ENCODE measurements around the gene PGRMC1. TPM values are rescaled to one million over a fixed set of nuclear protein-coding genes. Genes with fewer than 3 reads are reported as not detected.

The PGRMC1 gene
- total RNA-seq, 2 experiments from 2014 or later: 14.9 to 16.0 TPM

DNA sequence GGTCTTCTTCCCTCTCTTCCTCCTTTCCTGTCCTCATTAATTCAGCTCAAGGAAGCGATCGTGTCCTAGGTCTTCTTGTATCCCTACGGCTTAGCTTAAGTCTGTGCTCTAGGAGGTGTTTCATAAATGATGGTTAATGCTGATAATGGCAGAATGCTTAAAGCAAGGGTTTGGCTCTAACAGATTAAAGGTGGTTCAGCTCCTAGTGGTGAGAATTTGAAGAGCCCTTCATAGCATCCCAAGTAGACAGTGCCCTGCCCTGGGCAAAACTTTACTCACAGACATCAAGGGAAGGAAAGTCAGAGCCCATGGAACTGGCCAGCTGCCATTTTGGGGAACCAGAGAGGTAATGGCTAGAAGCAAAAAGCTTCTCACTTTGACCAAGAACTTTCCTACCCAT lies 47.0 kb upstream of the PGRMC1 start:
- Histone ChIP-seq H3K4me1 (ENCODE audit: insufficient read depth, low read length) (no peaks in the 10 kb centered on the region), H3K9me3 (ENCODE audit: control insufficient read depth in 1 of 2, insufficient read depth in 1 of 2, low read length in 2 of 2) (no peaks in the 10 kb centered on the region), H3K27ac (ENCODE audit: low read depth in 1 of 2, low read length in 2 of 2) (no peak overlapping the region), H3K36me3 (ENCODE audit: insufficient read depth, low read length) (no peaks in the 10 kb centered on the region), H3K27me3 (ENCODE audit: control insufficient read depth in 1 of 2, insufficient read depth in 2 of 2, low read length in 2 of 2) (no peaks in the 10 kb centered on the region), H3K4me3 (ENCODE audit: low read length) (no peak overlapping the region)
- intact Hi-C loops (cut with DNase I, micrococcal nuclease): no loop called here
- Mint-ChIP-seq H3K9me3 (no peaks in the 10 kb centered on the region), H3K4me1 (ENCODE audit: low read depth) (no peaks in the 10 kb centered on the region), H3K36me3 (ENCODE audit: low read depth) (no peaks in the 10 kb centered on the region), H3K27me3 (no peaks in the 10 kb centered on the region), H3K27ac (no peak overlapping the region), H3K4me3 (no peak overlapping the region)
- TF ChIP-seq, protein P1, sequence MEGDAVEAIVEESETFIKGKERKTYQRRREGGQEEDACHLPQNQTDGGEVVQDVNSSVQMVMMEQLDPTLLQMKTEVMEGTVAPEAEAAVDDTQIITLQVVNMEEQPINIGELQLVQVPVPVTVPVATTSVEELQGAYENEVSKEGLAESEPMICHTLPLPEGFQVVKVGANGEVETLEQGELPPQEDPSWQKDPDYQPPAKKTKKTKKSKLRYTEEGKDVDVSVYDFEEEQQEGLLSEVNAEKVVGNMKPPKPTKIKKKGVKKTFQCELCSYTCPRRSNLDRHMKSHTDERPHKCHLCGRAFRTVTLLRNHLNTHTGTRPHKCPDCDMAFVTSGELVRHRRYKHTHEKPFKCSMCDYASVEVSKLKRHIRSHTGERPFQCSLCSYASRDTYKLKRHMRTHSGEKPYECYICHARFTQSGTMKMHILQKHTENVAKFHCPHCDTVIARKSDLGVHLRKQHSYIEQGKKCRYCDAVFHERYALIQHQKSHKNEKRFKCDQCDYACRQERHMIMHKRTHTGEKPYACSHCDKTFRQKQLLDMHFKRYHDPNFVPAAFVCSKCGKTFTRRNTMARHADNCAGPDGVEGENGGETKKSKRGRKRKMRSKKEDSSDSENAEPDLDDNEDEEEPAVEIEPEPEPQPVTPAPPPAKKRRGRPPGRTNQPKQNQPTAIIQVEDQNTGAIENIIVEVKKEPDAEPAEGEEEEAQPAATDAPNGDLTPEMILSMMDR (IDR thresholded peaks at IDR 0.05): no peak
- DNase-seq: no peak
- CTCF ChIA-PET: no interaction called here
- ATAC-seq (ENCODE audit: poor library complexity): no peak
- POLR2A ChIA-PET: no interaction called here

DNA sequence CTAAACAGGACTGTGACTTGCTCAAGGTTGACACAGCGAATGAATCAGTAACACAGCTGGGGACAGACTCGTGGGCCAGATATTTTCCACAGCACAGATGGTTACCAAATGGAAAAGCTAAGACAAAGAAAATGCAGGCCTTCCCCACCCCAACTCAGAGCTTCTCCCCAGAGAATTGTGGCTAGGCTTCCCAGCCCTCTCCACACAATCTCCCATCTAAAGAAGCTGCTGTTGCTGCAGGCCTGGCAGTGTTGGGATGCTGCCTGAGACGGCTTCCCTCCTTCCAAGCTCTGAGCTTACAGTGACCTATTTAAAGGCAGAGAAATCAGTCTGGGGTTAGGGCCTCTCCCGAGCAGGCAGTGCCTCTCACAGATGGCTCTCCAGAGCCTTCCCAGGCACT lies 46.5 kb upstream of the PGRMC1 start:
- no peaks in the 10 kb centered on the region for H3K27me3 ChIP-seq (ENCODE audit: control insufficient read depth in 1 of 2, insufficient read depth in 2 of 2, low read length in 2 of 2)
- DNase-seq (no peak), ATAC-seq (ENCODE audit: poor library complexity) (no peak)
- Mint-ChIP-seq H3K4me1 (ENCODE audit: low read depth) (no peaks in the 10 kb centered on the region), H3K27me3 (no peaks in the 10 kb centered on the region), H3K4me3 (no peak overlapping the region), H3K9me3 (no peaks in the 10 kb centered on the region), H3K27ac (no peak overlapping the region), H3K36me3 (ENCODE audit: low read depth) (no peaks in the 10 kb centered on the region)
- no peaks in the 10 kb centered on the region for H3K4me1 ChIP-seq (ENCODE audit: insufficient read depth, low read length)
- no peaks in the 10 kb centered on the region for H3K9me3 ChIP-seq (ENCODE audit: control insufficient read depth in 1 of 2, insufficient read depth in 1 of 2, low read length in 2 of 2)
- intact Hi-C loops (cut with DNase I, micrococcal nuclease): no loop called here
- no peak overlapping the region for H3K27ac ChIP-seq (ENCODE audit: low read depth in 1 of 2, low read length in 2 of 2)
- H3K36me3 ChIP-seq (ENCODE audit: insufficient read depth, low read length): no peaks in the 10 kb centered on the region
- ChIA-PET POLR2A (no interaction called here), CTCF (no interaction called here)
- TF ChIP-seq, protein P1 (IDR thresholded peaks at IDR 0.05): no peak
- H3K4me3 ChIP-seq (ENCODE audit: low read length): no peak overlapping the region

DNA sequence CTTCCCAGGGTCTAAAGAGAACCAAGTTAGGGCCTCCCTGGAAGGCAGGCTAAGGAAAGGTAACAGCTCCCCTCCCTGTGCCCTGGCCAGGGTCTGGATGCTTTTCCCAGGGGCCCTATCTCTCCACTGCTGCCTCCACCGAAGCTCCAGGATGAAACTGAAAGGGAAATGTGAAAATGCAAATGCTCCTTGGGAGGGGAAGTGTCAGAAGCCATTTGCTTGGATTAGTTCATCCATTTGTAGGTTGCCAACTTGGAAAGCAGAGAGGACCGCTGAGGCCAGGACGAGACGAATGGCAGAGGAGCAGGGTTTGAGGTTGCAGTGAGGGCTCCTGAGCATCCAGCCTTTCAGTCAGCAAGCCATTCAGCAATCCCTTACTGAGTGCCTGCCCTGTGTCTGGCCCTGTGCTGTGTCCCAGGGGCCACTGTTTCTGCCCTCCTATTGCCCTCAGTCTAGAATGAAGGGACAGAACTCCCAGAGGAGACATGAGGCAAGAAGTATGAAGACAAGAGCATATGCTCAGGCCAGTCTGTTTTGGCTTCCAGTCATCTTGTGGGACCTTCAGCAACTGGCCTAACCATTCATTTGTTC lies 45.9 kb upstream of the PGRMC1 start:
- TF ChIP-seq, protein P1 (IDR thresholded peaks at IDR 0.05): no peak
- Histone ChIP-seq H3K27ac (ENCODE audit: low read depth in 1 of 2, low read length in 2 of 2) (no peak overlapping the region), H3K36me3 (ENCODE audit: insufficient read depth, low read length) (no peaks in the 10 kb centered on the region), H3K4me3 (ENCODE audit: low read length) (no peak overlapping the region), H3K9me3 (ENCODE audit: control insufficient read depth in 1 of 2, insufficient read depth in 1 of 2, low read length in 2 of 2) (no peaks in the 10 kb centered on the region), H3K4me1 (ENCODE audit: insufficient read depth, low read length) (no peaks in the 10 kb centered on the region), H3K27me3 (ENCODE audit: control insufficient read depth in 1 of 2, insufficient read depth in 2 of 2, low read length in 2 of 2) (no peaks in the 10 kb centered on the region)
- DNase-seq: no peak
- H3K4me1 Mint-ChIP-seq (ENCODE audit: low read depth): no peaks in the 10 kb centered on the region
- no peaks in the 10 kb centered on the region for H3K36me3 Mint-ChIP-seq (ENCODE audit: low read depth)
- H3K9me3 Mint-ChIP-seq: no peaks in the 10 kb centered on the region
- intact Hi-C loops (cut with DNase I, micrococcal nuclease): no loop called here
- no peaks in the 10 kb centered on the region for H3K27me3 Mint-ChIP-seq
- no peak overlapping the region for H3K27ac Mint-ChIP-seq
- no peak for ATAC-seq (ENCODE audit: poor library complexity)
- ChIA-PET CTCF (no interaction called here), POLR2A (no interaction called here)
- no peak overlapping the region for H3K4me3 Mint-ChIP-seq
